Activated CD8-positive, alpha-beta memory T cell treated with anti-CD3 and anti-CD28 coated beads for 1 hour (primary cell): Measurements from ENCODE around the gene RNASEH2B.

ENCODE experiments used
- DNase-seq, 2 donors: peaks; one replicate each; pipeline ENCODE4 v3.0.0-alpha.2; 2020; ENCODE audit warnings: low read depth in 1 of 2; ENCODE audit errors: extremely low read depth in 1 of 2

Gene RNASEH2B

GRCh38 chr13:50934735-50935435 is 25.3 kb downstream of the RNASEH2B start:
- DNase-seq: no peak

- DNase-seq: no peak
Observed at GRCh38 chr13:50936679-50937078, 27.1 kb downstream of the RNASEH2B start.

- DNase-seq: no peak
Observed at GRCh38 chr13:50940509-50940908, 30.9 kb downstream of the RNASEH2B start.

DNA sequence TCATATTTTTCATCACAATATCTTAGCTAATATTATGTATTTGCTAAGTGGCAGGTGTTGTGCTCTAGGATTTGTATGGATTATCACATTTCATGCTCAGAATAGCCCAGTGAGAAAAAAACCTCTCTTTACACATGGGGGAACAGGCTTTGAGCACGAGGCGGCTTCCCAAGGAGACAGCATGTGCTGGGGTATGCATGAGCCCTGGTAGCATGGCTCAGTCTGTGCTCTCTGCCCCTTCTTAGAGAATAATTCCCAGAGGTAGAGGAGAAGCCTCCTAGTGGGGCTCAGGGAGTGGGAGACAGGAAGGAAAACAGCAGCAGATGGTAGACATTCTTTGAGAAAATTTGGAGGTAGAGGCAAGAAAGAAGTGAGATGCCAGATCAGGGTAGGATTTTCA is 31.6 kb downstream of the RNASEH2B start:
- DNase-seq: no peak

DNA sequence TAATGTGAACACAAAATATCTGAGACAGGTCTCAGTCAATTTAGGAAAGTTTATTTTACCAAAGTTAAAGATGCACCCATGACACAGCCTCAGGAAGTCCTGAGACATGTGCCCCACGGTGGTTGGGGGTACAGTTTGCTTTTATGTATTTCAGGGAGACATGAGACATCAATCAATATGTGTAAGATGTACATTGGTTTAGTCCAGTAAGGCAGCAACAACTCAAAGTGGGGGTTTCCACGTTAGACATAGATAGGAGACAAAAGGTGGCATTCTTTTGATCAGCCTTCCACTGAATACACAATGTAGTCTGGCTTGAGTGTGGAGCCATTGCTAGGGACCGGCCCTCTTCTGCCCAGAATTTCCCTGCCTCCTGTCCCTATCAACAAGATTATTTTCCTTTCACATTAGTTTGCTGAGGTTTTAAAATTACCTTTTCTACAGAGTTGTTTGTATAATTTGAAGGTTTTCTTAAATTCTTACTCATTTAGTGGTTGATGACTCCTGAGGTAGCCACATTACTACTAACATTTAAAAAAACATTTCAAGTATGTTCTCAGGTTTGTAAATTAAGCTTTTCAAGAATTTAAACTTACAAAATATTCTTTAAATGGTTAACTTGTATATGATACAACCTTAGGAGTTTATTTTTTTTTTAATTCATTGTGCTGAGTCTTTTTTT is 33.2 kb downstream of the RNASEH2B start:
- DNase-seq: no peak

GRCh38 chr13:50945669-50946068 is 36.1 kb downstream of the RNASEH2B start:
- DNase-seq: no peak

GRCh38 chr13:50948601-50949000 is 39.0 kb downstream of the RNASEH2B start:
- no peak for DNase-seq

DNA sequence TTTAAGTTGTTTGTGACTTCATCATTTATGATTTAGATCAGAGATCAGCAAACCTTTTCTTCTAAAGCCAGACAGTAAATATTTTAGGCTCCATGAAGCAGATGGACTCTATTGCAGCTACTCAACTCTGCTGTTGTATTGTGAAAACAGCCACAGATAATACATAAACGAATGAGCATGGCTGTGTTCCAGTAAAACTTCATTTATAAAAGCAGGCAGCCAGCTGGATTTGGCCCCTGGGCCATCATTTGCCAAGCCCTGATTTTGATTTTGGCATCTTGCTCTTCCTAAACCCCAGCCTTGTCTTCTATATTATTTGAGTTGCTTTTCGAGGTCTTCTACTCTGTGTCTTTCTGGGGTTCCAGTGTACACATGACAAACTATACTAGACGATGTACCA is 41.3 kb downstream of the RNASEH2B start:
- no peak for DNase-seq

DNA sequence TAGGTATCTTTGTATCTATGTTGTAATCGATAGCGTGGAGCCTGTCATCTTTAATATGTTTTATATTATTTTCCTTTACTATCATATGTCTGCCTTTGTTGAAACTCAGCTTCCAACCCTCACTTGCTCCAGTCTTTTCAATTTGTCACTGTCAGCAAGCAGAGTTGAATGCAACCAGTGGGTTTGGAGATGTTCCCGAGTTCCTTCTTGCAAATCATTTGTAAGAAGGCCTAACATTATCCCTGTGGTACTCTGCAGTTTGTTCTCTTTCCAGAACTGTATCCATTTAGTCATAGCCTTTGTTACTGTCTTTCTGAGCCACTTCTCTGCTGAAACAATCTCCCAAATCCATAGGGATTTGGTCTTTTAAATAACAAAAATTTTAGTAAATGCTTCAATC is 41.8 kb downstream of the RNASEH2B start:
- no peak for DNase-seq

- no peak for DNase-seq
Observed at GRCh38 chr13:50955241-50955640, 45.6 kb downstream of the RNASEH2B start.

DNA sequence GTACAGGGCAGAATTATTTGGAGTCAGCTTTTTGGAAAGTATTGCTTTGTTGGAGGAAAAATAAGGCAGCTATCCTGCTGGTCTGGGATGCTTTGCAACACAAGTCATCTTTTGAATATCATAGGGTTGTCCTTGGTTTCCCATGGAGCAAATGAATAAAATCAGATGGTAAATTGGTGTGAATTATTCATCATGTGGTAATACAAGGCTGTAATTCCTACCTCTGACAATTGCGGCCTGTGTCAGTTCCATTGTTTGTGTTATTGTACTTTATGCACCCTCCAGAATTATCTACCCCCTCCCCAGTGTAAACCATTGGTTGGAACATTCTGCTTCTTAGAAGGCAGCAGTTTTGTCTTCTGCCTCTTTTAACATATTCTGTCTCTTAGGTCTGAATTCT is 46.2 kb downstream of the RNASEH2B start:
- no peak for DNase-seq

DNA sequence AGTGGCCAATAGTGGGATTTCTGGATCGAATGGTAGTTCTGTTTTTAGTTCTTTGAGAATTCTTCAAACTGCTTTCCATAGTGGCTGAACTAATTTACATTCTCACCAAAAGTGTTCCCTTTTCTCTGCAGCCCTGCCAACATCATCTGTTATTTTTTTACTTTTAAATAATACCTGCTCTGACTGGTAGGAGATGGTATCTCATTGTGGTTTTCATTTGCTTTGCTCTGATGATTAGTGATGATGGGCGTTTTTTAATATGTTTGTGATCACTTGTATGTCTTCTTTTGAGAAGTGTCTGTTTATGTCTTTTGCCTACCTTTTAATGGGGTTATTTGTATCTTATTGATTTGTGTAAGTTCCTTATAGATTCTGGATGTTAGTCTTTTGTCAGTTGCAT is 48.0 kb downstream of the RNASEH2B start:
- no peak for DNase-seq

DNA sequence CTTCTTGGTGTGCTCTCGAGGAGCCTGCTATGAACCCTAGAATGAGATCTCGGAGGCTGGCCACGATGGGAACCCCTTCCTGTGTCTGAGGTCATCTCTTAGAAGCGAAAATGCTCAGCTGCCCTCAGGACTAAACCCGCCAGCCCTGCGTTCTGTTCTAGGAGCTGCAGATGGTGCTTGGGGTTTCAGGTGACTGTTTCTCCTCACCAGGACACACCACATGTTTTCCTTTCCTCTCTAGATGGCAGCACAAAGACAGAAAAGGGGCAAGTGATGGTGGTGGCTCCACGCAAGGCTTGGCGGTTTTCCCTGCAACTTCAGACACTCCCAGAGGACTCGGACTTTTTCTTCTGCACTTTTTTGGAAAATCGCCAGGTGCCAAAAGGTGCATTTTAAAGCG is 60.1 kb downstream of the RNASEH2B start:
- no peak for DNase-seq

- DNase-seq: no peak
Observed at GRCh38 chr13:50970956-50971355, 61.4 kb downstream of the RNASEH2B start.

- DNase-seq: no peak
Observed at GRCh38 chr13:50974268-50974667, 64.7 kb downstream of the RNASEH2B start.

GRCh38 chr13:50979187-50979586 is 69.6 kb downstream of the RNASEH2B start:
- DNase-seq: no peak

DNA sequence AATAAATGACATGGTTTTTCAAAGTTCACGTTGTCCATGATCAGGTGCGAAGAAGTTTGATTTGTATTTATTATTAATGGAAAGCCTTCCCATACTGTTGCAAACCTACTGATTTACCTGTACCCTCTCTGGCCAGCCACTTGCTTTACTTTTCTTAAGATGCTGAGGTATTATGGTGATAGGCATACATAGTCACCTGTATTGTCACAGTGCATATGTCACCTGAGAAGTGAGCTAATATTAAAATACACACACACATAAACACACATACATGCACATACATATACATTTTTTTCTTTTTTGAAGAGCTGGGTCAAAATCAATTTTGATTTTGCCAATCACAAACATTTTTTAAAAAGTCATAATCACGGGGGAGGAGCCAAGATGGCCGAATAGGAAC is 72.1 kb downstream of the RNASEH2B start:
- DNase-seq: no peak

DNA sequence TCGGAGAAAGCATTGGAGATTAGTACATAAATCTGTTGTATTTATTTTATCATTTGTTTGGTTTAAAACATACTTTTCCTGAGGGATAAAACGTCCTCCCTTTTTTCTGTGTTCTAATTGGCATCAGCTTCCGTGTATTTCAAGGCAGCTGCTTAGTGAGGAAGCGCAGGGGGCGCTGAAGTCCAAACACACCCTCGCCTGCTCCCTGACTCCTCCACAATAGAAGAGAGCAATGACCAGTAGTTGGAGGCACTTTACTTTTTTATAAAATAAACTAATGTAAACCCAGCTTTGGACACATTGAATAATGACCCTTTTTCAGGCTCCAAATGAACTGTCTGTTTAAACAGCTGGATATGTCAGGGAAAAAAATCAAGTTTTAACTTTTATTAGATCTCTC is 79.9 kb downstream of the RNASEH2B start:
- DNase-seq: no peak

- DNase-seq: no peak
Observed at GRCh38 chr13:50990065-50990817, 80.7 kb downstream of the RNASEH2B start.

DNA sequence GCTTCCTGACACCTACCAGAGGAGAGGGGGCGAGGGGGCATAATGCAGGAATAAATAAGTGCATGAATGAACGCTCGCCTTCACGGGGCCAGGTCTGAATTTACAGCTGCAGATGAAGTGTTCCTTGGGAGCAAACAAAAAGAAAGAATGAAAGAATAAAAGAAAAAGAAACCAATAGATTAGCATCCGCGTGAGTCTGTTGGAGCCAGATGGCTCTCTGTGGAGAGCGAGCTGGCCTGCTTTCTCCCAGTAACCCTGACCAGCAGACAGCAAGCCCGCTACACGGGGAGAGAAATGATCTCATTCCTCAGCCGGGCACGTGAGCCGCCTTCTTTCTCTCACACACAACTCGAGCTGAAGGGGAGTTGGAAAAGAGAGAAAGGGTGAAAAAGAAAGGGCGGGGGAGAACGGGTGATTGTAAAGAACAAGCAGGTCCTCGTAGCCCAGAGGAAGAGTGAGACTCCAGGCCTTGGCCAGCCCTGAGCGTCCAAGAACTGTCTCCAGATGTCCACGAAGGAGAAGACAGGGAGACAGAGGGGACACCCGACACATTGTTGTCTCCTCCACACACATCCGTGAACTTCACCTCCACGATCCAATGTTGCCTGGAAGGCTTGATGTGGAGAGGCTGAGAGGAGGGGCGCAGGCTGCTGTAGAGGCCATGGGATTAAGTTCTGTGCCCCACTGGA is 81.4 kb downstream of the RNASEH2B start:
- DNase-seq: no peak
